ENCODE data around the gene PCYT1A.
"Not testable (repeated sequence)": the region's sequence is repeated elsewhere in the genome, so short reads cannot be mapped to it uniquely, and the experiment has no call there.

PCYT1A gene

DNA sequence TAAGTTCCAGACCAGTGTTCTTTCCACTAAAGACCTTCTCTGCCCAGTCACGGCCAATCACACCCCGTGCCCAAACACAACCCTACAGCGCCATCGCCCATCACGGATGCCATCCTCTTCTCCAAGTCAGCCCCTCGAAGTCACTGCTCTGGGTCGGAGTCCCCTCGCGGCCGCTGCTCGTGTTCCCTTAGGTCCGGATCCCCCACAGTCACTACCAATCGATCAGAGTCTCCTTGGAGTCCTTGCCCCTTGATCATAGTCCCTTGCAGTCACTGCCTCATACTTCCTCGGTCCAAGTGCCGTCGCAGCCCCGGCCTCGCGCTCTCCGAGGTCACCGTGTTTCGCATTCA is 461 bp downstream of the PCYT1A start:
- peak; percentile 15 for DNase-seq (ENCODE audit: low read depth)

DNA sequence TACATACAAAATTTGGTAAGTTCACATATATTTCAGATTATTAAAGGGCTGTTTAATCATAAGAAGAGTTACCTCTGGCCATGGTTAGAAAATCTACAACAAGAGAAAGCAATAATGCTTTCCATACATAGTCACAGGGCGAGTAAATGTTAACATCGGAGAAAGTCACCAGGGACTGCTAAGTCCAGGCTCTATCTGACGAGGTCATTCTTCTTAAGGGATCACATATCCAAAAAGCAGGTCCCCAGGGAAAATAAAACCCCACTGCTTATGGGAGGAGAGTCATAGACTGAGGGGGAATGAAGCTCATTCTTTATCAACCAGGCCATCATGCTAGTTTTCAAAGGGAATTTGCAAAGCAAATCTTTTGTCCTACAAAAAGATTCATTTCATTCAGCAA is 3.1 kb downstream of the PCYT1A start:
- DNase-seq (ENCODE audit: low read depth): no peak

DNA sequence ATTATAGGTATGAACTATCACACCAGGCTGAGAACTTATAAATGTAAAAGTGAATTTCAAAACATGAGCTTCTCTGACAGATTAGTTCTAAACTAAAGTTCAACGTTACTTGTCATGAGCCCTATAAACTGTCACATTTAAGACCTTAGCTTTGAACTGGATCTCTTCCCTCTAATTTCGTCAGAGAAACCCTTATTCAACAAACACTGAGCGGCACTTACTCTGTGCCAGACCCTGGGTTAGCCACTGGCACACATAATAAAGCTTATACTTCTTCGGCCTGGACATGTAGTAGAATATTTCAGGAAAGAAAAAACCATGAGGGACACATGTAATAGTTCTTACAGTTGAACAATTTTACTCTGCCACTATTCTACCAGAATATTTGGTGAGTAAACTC is 5.6 kb downstream of the PCYT1A start:
- DNase-seq (ENCODE audit: low read depth): no peak

DNA sequence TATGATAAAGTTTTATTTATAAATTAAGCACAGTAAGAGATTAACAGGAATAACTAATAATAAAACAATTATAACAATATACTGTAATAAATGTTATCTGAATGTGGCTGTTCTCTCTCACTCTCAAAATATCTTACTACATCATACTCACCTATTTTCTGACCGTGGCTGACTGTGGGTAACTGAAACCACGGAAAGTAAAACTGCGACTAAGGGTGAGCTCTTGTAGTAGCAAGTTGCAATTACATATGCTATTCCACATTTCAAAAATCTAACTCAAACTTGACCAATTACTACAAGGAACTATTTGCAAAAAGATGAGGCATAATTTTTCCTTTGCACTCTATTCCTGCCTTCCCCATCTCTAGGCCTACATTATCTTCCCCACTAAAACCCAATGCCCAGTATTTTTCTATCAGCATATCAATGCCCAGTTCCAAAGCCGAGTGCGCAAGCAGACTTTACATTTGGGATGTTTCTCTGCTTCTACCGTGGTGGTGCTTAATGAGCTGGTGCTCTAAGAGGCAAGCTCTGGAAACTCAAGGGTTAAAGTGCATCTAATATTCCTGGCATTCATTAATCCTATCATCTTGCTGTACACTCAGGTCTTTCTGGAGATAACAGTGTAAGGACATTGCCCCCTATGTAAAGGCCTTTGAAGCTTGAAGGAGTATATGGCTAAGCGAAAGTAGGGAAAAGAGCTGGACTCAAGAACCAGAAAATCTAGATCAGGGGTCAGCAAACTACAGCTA is 6.7 kb downstream of the PCYT1A start:
- no peak for DNase-seq (ENCODE audit: low read depth)

DNA sequence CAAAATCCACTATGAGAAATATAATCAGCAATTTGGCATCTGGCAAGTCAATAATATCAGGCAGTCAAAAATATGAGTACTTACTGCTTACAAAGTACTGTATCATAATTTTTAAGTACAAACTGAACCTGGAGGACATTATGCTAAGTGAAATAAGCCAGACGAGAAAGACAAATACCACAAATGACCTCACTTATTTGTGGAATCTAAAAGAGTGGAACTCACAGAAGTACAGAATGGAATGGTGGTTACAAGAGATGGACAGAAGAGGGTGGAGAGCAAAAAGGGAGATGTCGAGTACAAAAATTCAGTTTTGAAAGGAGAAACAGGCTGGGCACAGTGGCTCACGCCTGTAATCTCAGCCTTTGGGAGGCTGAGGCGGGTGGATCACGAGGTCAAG is 12.4 kb downstream of the PCYT1A start:
- DNase-seq (ENCODE audit: low read depth): no peak

DNA sequence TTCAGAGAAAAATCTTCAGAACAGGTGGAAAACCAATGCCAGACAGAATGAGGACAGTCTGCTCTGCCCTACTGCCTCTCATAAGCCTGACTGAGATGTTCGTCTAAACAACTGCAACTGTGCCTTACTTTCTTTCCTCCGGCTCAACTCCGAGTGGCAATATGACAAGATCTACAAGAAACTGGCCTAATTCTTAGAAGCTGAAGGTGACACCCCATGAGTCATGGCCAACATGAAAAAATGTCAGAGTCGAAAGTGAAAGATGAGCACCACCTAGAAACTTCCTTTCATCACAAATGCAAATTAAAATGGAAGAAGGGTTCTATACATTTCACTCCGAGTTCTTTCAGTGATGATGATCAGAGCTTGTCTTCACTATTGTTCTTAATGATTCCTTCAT is 12.9 kb downstream of the PCYT1A start:
- no peak for DNase-seq (ENCODE audit: low read depth)

DNA sequence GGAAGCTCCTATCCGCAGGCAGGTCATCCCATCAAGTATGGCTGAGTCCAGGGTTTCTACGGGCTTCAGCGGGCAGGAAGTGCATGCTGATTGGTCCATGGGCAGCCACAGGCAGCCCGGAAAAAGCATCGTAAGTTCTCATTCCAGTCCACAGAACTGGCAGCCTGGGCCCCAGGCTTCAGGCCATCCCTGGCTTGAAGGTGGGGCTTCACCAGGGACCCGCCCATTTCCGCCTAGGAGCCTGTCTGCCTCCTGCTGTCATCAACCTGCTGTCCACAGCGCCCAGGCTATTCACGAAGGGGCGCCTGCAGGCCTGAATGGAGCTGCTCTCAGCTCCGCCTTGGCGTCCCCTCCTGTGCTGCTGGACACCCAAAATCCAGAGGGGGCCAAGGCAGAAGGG is 13.9 kb downstream of the PCYT1A start:
- no peak for DNase-seq (ENCODE audit: low read depth)

DNA sequence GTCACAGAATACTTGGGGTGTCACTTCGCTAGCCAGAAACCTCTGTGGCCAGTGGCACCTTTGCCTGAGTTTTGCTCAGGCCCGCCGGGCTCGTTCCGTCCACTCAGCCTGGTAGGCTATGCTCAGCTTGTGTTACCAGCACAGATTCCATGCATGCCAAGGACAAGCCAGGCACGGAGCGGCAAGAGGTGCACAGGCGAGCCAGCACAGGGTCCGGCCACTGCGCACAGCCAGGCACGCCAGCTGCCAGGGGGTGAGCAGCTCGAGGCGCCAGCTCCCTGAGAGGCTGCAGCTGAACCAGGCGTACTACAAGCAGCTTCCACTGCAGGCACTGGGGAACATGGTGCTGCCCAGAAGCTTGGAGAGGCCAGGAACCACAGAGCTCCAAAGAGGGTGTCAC is 14.7 kb downstream of the PCYT1A start:
- no peak for DNase-seq (ENCODE audit: low read depth)

DNA sequence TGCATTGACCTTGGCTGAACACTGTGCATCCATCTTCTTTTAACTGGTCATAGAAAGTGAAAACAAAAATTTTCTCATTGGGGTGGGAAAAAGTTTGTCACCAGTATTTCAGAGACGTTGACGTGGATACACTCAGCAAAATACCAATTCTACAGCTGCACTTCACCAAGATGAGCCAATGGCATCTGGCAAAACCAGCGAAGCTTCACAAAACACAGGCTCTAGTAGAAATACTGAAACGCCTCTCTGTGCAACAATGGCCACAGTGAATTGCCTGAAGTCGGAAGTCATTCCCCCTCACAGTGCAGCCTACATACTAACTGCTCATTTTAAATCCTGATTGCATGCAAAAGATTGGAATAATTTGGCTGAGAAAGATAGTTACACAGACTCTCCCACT is 17.0 kb downstream of the PCYT1A start:
- no peak for DNase-seq (ENCODE audit: low read depth)

DNA sequence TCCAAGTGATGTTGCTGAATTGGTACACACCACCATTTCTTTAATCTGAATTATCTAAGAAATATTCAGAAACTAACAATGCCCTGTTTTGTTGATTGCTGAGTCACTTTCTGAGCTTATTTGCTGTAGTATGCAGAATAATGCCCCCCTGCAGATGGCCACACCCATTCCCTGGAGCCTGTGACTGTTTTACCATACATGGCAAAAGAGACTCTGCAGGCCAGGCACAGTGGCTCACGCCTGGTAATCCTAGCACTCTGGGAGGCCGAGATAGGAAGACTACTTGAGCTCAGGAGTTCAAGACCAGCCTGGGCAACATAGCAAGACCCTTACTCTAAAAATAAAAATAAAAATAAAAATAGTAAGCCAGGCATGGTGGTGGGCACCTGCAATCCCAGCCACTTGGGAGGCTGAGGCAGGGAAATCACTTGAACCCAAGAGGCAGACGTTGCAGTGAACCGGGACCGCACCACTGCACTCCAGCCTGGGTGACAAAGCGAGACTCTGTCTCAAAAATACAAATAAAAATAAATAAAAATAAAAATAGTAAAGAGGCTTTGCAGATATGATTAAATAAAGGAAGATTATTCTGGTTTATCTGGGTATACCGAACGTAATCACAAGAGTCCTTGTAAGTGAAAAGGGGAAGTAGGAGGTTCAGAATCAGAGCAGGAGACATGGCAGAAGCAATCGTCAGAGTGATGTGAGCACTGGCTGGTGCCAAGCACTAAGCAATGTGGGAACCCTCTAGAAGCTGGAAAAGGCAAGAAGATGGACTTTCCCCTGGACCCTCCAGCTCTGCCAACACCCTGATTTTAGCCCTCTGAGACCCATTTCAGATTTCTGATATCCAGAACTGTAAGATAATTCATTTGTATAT is 19.0 kb downstream of the PCYT1A start:
- DNase-seq (ENCODE audit: low read depth): no peak

DNA sequence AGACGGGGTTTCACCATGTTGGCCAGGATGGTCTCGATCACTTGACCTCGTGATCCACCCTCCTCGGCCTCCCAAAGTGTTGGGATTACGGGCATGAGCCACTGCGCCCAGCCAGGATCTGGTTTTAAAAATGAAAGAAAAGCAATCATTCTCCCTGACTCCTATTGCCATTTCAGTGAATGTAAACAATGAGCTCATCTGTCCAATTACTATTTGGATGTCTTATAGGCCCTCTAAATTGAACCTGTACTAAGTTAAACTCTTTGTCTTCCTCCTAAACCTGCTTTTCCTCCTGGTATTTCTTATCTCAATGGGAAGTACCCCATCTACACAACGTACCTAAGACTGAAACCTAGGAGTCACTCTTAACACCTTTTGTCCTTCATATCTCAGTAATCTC is 23.7 kb downstream of the PCYT1A start:
- no peak for DNase-seq (ENCODE audit: low read depth)

DNA sequence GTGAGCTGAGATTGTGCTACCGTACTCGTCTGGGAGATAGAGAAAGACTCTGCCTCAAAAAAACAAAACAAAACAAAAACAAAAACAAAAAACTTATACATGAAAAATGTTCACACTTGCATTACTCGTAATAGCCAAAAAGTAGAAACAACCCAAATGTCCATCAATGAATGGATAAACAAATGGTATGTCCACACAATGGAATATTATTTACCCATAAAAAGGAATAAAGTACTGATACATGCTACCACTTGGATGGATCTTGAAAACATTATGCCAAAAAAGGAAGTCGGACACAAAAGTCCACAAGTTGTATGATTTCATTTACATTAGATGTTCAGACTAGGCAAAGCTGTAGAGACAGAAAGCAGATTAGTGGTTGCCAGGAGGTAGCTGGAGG is 26.7 kb downstream of the PCYT1A start:
- no peak for DNase-seq (ENCODE audit: low read depth)

DNA sequence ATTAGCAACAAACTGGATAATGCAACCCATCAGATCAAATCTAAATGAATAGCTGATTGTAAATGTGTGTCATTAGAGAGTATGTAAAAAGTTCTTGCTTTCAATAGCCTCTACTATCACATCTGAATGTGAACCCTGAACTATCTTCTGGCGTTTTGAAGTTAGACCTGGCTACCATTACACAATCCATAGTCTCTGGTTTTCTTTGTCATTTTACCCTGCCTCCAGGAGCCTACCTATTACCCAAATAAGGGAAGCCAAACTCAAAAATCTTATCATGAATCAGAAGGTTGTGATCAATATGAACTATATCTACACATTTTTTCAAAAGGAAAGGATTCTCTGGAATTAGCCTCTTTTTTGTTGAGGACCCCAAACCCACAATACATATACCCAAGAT is 31.8 kb downstream of the PCYT1A start:
- no peak for DNase-seq (ENCODE audit: low read depth)

DNA sequence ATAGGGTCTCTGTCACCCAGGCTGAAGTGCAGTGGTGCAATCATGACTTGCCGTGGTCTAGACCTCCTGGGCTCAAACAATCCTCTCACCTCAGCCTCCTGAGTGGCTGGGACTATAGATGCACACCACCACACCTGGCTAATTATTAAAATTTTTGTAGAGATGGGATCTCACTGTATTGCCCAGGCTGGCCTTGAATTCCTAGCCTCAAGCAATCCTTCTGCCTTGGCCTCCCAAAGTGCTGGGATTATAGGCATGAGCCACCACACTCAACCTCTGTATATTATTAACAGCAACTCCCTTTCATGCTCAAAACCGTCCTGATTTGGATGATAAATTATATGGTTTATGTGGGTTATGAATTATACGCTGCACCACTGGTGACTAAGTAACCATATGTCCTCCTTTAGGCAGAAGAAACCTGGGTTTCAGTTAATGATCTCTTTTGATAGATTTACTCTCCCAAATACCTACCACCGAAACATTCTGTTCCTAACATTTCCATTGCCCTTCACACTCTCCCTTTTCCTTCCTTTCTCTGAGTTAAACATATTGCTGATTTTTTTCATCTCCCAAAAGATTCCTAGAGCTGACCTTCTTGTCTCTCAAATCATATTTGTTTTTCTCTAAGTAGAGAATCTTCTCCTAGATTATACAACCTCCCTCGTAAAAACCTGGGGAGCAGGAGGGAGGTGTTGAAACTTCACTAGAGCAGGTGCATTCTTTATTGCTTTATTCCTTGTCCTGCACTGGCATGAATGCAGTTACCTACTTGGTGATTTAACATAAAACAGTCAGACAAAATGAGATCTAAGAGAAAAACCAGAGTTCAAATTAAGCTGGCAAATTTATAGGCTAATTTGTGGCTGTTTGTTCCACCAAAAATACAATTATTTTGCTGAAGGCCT is 32.9 kb downstream of the PCYT1A start:
- no peak for DNase-seq (ENCODE audit: low read depth)

DNA sequence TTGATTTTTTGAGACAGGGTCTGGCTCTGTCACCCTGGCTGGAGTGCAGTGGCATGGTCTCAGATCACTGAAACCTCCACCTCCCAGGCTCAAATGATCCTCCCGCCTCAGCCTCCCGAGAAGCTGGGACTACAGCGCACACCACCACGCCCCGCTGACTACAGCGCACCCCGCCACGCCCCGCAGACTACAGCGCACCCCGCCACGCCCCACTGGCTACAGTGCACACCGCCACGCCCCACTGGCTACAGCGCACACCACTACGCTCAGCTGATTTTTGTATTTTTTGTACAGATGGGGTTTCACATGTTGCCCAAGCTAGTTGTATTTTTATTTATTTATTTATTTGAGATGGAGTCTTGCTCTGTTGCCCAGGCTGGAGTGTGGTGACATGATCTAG is 35.6 kb downstream of the PCYT1A start:
- DNase-seq (ENCODE audit: low read depth): no peak

DNA sequence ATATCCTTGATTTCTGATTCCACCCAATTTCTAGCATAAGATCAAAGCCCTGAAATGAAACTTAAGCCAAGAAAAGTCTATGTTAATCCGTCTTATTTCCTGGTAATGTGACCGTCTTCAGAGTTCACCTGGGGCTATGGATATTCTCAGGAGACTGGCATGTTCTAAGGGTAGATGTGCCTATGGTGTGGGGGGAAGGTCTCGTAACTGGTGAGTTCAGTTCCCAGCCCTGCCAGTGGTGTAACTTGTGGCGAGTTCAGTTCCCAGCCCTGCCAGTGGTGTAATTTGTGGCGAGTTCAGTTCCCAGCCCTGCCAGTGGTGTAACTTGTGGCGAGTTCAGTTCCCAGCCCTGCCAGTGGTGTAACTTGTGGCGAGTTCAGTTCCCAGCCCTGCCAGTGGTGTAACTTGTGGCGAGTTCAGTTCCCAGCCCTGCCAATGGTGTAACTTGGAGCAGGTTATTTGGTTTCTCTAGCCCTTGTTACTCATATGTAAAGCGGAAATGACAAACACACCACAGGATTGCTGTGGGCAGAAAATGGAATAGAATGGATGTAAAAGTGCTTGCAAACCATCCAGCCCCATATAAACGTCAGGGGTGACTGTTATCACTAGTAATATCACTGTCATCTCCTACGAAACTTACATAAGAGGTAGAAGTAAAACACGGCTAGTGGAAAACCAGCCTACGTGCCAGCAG is 40.8 kb downstream of the PCYT1A start:
- peak; percentile 90 for DNase-seq (ENCODE audit: low read depth)

DNA sequence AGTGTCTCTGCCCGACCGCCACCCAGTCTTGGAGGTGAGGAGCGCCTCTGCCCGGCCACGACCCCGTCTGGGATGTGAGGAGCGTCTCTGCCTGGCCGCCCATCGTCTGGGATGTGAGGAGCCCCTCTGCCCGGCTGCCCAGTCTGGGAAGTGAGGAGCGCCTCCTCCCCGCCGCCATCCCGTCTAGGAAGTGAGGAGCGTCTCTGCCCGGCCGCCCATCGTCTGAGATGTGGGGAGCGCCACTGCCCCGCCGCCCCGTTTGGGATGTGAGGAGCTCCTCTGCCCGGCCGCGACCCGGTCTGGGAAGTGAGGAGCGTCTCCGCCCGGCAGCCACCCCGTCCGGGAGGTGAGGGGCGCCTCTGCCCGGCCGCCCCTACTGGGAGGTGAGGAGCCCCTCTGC is 43.4 kb downstream of the PCYT1A start:
- not testable (repeated sequence) for DNase-seq (ENCODE audit: low read depth)

DNA sequence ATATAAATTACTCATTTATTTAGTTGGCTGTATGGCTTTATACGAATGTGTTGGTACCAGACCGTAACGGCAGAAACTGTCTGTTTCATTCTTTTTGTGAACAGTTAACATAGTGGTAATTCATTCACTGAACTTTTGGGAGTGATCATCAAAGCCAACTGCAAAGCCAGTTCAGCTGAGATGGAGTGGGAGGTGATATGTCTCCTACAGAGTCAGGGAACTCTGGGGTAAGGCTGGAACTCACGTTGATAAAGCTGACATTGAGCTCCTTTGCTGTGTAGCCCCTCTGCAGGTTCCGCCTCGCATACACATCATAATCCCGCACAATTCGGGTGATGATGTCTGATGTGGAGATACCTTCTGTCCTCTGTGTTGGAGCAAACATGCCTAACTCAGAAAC is 45.8 kb downstream of the PCYT1A start:
- no peak for DNase-seq (ENCODE audit: low read depth)

DNA sequence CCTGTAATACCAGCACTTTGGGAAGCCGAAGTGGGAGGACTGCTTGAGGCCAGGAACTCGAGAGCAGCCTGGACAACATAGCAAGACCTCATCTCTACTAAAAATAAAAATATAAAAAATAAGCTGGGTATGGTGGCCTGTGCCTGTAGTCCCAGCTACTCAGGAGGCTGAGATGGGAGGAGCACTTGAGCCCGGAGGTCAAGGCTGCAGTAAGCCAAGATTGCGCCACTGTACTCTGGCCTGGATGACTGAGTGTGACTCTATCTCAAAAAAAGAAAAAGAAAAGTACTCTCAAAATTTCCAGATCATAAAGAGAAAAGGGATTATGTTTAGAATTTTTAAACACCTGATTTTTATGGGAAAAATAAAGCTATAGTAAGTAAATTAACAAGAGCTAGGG is 47.1 kb downstream of the PCYT1A start:
- DNase-seq (ENCODE audit: low read depth): no peak

DNA sequence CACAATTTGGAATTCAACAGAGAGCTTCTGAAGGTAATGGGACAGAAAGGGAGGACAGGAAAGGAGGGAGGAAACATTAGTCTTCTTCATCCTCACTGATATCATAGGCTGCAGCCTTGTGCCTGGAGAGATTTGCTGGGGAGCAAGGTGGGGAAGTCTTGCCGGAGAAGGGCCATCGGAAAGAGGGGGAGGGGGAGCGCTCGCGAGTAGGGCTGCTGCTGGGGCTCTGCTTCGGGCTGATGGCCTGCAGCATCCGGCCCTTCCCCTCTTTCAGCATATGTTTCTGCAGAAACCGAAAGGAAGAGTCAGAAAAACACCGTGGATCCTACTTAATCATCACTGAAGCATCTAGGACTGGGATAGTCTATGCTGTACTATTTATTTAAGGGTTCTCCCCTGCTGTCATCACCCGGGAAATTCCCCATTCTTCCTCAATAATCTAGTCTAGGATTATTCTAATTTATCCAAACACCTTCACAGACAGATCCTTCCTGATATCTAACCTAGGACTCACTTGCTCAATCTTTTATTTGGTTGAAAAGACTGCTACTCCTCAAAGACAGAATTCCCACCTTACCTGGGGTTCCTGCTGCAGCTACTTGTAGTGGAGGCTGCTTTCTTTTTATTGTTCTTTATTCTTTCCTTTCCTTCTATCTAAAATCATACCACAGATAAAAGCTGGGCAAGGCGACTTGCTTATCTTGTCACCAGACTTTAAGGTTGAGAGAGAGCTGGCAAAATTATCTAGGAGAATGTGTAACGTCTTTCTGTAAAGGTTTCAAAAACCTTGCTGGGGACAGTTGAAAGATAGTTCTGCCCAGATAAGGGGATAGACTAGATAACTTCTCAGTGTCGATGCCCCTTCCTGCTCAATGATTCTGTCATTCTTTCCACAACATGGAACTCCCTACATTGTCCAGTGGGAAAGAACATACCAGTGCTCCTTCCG is 48.6 kb downstream of the PCYT1A start:
- DNase-seq (ENCODE audit: low read depth): no peak

DNA sequence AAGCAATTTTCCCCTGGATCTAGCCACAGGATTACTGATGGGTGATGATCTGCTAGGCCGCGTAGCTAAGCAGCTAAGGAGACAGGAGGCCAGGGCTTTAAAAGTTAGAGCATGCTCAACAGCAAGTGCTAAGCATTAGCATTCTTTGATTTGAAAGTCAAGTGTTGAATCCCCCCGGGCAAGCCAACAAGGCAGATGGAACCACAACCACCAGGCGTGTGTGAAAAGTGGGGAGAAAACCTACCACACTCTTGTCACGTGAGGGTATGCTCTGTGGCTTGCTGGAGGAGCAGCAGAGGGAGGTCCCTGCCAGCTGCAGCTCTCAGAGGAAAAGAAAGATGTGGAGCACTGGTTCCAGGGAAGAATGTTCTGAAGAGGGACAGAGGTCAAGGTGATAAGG is 50.3 kb downstream of the PCYT1A start:
- DNase-seq (ENCODE audit: low read depth): no peak

All from HS-5 (cell line).